ENCODE measurements around the gene CCDC157. TPM values are rescaled to one million over a fixed set of nuclear protein-coding genes. Genes with fewer than 3 reads are reported as not detected.

The CCDC157 gene
- total RNA-seq, 1 donor from 2014 or later = 0.77 TPM

GRCh38 chr22:30351226-30351625 is 5.6 kb upstream of the CCDC157 start:
- DNase-seq (ENCODE audit: low spot score) = no peak

GRCh38 chr22:30354644-30355043 is 2.2 kb upstream of the CCDC157 start:
- no peak for DNase-seq (ENCODE audit: low spot score)

DNA sequence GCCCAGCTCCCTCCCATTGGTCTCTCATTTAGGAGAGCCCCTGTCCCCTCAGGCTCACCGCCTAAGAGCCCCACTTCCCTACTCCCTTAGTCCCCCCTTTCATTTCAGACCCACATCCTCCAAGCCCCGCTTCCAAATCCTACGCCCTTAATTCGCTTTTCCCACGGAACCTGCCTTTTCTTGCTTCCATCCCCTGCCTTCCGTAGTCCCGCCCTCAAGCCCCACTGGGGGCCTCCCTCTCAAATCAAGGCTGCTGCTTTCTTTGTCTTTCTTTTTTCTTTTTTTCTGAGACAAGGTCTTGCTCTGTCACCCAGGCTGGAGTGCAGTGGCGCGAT is 396 bp downstream of the CCDC157 start:
- no peak for DNase-seq (ENCODE audit: low spot score)

DNA sequence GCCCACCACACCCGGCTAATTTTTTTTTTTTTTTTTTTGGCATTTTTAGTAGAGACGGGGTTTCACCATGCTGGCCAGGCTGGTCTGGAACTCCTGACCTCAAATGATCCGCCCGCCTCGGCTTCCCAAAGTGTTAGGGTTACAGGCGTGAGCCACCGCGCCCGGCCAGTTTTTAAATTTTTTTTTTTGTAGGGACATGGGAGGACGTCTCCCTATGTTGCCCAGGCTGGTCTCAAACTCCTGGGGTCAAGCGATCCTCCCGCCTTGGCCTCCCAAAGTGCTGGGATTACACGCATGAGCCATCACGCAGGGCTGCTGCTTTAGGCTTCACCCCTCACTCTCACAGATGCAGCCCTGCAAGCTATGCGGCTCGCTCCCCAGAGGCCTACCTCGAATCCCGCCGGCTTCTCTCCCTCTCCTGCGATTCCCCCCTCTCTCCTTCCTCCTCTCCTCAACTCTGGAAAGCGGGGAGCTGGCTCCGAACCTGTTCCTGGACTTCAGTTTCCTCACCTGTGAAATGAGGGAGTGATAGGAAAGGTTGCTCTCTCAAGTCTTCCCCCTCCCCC is 926 bp downstream of the CCDC157 start:
- DNase-seq (ENCODE audit: low spot score) = no peak

DNA sequence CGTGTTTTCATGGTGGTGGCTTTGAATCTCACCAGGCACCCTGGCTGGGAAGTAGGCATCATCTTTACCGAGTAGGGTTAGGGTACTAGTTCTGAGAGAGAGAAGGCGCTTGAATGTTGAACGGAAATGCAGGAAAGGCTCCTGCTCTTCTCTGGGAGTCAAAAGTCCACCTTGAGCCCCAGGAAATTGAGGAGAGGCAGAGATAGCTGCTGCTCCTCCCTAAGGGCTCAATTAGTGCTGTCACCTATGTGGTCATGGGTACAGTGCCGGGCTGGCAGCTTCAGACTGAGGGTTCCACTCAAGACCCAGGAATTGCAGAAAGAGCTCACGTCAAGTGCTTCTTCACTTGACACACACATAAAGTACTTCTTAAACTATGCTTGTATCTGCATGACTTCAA is 1.7 kb downstream of the CCDC157 start:
- DNase-seq (ENCODE audit: low spot score) = no peak

- no peak for DNase-seq (ENCODE audit: low spot score)
Observed at GRCh38 chr22:30361916-30362650, 5.3 kb downstream of the CCDC157 start.

DNA sequence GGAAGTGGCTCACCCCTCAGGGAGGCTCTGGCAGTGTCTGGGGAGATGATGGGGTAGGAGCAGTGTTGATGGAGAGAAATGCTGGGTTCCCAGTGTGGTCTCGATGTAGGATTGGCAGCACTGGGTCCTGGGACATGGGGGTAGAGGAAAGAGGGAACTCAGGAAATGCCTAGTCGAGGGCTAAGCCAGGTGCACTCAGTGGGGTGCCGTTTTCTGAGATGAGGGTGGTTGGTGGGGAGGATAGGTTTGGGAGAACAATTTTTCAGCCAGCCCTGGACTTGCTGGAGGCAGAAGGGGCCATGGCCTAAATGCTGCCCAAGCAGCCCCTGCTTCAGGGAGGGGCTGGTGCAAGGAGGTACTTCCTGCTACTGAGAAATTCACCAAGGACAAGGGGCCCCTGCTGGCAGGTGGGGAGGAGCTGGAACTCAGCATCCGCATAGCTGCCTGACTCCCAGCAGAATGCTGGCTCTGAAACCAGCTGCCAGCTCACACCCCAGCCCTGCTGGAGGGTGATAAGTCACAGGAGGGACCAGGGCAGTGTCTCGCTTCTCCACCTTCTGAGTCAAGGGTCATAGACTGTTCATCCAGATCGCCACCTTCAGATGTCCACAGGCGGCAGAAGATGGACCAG is 6.0 kb downstream of the CCDC157 start:
- DNase-seq (ENCODE audit: low spot score) = no peak

GRCh38 chr22:30365891-30366290 is 9.1 kb downstream of the CCDC157 start:
- DNase-seq (ENCODE audit: low spot score) = no peak

GRCh38 chr22:30368420-30368819 is 11.6 kb downstream of the CCDC157 start:
- no peak for DNase-seq (ENCODE audit: low spot score)

DNA sequence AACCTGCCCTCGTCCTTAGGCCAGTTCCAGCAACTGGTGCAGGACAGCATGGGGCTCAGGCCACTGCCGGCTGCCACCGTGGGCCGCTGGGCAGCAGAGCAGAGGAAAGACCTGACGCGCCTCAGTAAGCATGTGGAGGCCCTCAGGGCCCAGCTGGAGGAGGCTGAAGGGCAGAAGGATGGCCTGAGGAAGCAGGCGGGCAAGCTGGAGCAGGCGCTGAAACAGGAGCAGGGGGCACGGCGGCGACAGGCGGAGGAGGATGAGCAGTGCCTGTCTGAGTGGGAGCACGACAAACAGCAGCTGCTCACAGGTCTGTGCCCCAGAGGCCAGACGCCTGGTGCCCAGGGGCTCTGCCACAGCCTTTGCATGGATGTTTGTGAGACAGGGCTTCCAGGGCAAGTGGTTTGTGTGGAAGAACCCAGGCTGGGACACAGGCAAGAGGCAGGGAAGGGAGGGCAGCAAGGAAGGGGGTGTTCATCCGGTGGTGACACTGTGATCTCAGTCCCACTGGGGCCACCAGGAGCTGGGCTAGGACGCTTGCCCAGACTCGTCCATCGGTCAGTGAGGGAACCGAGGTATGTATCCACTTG is 13.9 kb downstream of the CCDC157 start:
- no peak for DNase-seq (ENCODE audit: low spot score)

DNA sequence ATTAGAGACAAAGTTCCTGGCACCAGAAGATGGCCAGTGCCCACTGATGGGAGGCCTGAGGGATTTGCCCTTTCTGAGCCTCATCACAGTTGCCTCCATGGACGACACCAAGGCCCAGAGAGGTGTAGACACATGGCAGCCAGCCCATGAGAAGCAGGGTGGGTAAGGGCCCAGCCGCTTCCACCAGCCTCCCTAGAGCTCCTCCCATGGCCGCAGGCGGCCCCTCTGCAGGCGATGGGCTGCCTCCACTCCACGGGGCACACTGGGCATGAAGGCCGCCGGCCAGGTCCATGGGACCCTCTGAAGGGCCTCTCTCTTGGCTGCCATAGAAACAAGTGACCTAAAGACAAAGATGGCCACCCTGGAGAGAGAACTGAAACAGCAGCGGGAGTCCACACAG is 14.5 kb downstream of the CCDC157 start:
- no peak for DNase-seq (ENCODE audit: low spot score)

DNA sequence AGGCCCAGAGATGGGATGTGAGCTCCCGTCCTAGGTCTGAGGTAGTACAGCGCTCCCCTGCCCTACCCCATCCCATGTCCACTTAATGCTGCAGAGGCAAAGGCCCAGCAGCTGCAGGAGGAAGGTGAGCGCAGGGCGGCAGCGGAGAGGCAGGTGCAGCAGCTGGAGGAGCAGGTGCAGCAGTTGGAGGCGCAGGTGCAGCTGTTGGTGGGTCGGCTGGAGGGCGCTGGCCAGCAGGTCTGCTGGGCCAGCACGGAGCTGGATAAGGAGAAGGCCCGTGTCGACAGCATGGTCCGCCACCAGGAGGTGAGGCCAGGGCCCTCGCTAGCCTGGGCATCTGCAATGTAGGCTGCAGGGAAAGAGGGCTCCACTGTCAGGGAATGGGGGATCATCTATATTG is 15.2 kb downstream of the CCDC157 start:
- no peak for DNase-seq (ENCODE audit: low spot score)

GRCh38 chr22:30372915-30373314 is 16.1 kb downstream of the CCDC157 start:
- no peak for DNase-seq (ENCODE audit: low spot score)

DNA sequence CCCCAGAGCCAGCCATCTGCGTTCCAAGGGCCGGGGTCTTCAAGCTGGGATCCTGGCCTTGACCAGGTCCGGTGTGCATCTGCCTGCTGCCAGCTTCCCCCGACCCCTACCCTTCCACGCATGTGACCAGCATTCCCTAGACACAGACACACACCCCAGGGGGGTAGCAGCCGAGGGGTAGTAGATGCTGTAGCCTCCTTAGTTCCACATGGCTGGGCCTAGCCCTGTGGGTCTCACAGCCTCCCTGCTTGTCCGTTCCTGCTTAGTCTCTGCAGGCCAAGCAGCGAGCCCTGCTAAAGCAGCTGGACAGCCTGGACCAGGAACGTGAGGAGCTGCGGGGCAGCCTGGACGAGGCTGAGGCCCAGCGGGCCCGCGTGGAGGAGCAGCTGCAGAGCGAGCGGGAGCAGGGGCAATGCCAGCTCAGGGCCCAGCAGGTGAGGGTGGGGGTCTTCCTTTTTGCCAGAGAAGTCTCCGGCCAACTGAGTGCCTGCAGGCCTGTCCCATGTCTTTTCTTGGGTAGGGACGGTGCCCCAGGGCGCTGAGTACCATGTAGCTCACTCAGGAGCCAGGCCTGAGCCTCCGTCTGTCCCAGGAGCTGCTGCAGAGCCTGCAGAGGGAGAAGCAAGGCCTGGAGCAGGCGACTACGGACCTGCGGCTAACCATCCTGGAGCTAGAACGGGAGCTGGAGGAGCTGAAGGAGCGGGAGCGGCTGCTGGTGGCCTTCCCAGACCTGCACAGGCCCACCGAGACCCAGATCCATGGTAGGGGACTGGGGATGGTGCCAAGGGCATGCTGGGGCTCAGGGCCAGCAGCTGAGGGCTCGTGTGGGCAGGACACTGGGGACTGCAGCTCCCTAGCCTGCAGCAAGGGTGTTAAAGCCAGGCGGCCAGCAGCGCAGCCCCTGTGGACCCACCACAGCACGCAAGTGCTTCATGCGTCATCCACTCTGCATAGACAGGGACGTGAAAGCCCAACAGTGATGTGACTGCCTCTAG is 16.8 kb downstream of the CCDC157 start:
- DNase-seq (ENCODE audit: low spot score) = no peak

DNA sequence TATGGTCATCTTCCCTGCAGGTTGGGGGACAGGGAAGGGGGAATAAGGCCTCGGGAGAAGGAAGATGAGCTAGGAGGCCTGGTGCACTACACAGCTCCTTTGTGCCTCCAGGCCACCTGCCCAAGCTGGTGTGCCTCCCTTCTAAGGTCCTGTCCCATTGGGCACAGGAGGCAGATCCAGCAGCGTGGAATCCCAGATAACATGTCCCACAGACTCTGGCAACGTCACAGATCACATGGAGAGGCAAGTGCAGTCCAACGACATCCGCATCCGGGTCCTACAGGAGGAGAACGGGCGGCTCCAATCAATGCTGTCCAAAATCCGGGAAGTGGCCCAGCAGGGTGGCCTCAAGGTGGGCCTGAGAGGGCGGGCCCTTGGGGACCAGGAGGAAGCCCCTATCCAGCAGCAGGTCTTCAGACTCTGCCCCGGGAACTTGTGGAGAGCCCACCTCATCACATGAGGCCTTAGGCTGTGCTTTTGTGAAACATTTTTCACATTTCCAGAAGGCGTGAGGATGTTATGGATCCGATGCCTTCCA is 18.6 kb downstream of the CCDC157 start:
- no peak for DNase-seq (ENCODE audit: low spot score)

- no peak for DNase-seq (ENCODE audit: low spot score)
Observed at GRCh38 chr22:30380011-30380410, 23.2 kb downstream of the CCDC157 start.

GRCh38 chr22:30381264-30381663 is 24.5 kb downstream of the CCDC157 start:
- DNase-seq (ENCODE audit: low spot score) = no peak

DNA sequence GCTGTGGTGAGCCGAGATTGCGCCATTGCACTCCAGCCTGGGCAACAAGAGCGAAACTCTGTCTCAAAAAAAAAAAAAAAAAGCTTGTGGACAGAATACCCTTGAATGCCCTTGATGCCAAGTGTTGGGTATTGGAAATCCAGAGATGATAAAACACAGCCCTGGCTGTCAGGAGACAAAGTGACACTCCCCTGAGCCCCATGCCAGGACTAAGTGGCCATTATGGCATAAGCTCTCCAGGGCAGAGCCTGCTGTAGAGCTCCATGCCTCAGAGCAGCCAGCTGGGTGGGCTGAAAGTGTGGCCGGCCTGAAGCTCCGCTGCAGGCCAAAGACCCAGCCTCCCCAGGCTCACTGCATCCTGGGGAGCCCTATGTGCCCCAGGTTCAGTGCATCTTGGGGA is 25.5 kb downstream of the CCDC157 start:
- no peak for DNase-seq (ENCODE audit: low spot score)

DNA sequence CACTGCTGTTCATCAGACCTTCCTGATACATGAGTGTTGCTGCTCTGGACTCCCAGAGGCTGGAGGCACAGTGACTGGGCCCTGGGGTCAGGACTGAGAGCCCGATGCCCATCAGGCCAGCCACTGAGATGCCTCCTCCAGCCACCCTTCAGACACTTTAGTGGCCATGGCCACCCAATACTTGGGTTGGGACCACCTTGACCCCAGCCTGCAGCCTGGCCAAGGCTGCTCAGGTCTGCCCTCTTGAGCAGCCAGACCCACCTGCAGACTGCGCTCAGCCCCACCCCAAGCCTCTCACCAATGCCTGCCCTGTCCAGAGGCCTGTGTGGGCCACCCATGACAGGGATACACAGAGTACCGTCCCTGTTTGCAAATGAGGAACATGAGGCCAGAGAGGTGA is 26.3 kb downstream of the CCDC157 start:
- no peak for DNase-seq (ENCODE audit: low spot score)

DNA sequence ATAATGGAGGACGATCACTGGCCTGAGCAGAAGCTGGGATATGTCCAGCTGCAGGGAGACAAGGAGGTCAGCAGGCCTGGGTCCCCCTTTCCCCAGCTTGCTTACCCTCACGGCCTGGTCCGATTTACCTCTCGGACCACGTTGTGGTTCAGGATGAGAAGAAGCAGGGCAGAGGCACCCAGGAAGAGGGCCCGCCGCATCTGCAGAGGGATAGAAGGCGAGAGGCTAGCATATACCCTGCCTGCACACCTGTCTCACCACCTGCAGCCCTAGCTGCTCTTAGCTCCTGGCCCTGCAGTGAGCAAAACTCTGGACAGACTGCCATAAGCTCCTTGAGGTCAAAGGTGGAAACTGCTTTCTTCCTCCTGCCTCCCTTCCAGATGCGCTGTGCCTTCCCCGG is 29.1 kb downstream of the CCDC157 start:
- DNase-seq (ENCODE audit: low spot score) = no peak

DNA sequence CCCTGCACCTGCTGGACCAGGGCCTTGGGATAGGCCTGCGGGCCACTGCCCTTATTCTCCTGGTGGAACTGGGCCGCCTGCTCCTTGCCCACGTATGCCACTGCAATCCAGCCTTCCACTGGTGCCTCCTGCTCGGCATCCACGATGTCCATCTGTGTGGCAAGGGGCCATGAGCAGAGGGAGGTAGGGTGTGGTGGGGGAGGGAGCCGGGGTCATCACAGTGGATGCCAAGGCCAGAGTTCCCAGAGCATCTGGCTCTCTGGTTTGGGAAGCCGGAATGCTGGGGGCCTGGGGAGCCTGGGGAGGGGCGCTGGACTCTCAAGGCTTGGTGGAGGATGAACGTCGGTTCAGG is 29.8 kb downstream of the CCDC157 start:
- no peak for DNase-seq (ENCODE audit: low spot score)
